NCI-H526 treated with DMSO at 0.1 percent for 48 hours (cell line): ENCODE results near the gene ATG7.
"Not testable (repeated sequence)": the region's sequence is repeated elsewhere in the genome, so short reads cannot be mapped to it uniquely, and the experiment has no call there.

Experiments
- DNase-seq: peaks from one replicate; lab custom pipeline; 2025; lab: John Stamatoyannopoulos, UW

The ATG7 gene

DNA sequence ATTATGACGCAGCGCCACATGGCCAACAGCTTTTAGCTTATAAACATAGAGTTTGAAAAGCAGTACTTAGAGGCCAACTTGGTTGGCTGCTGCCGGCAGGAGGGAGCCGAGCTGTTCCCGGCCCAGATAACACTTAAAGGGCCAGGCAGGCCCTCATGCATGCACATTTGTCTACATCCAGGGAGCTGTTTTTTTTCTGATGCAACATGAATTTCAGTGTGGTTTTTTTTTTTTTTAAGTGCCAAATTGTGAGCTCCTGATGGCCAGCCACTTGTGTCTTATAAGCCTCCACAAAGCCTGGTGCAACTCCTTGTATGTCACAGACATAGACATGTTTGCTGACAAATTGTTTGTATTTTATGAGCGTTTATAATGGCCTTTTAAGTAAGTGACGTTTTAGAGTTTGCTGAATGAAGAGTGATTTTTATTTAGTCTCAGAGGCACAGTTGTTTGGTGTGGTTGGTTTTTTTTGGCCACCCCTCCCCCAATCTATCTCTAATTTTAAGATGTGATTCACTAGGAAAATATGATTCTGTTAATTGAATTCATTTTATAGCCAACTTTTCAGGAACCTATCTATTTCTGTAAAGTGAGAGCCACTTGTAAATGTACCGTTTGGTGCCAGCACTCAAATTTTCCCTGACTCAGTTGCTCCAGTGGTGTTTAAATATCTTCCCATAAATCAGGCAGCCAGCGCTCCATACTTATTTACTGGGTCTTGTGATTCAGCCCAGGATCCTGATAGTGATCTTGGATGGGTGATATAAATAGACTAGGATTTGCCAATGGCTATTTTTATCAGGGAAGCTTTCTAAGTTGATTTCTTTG, 237.2 kb downstream of the ATG7 start:
- no peak for DNase-seq

DNA sequence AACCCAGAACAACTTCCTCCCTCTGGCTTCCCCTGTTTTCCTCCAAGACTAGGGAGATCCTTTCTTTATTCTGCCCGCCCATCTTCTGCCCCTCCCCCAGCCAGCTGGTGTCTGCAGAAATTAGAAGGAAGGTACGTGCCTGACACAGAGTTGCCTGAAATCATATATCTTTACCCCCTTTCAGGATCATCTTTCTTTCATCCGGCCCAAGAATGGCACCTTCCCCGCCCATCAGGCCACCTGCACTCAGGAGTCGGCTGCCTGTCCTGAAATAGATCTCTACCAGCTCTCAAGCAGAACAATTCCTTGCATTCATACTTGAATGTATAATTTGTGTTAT, 237.8 kb downstream of the ATG7 start:
- DNase-seq, result no peak

DNA sequence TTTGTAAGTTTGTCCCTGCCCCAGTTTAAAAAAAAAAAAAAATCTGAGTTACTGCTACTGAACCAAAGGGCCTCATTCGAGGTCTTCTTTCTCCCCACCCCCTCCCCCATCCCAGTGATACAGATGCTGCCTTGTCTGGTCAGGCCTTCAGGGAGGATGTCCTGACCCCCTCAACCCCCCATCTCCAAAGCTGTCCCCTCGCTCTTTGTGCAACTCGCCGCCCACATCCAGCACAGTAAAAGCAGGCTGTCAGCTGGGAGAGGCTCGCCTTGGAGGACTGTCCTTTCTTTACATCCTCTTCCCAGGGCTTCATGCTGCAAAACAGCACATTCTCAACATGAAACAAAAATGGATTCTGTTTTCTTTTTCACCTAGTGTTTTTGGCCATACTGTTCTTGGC, 238.2 kb downstream of the ATG7 start:
- DNase-seq, result no peak

DNA sequence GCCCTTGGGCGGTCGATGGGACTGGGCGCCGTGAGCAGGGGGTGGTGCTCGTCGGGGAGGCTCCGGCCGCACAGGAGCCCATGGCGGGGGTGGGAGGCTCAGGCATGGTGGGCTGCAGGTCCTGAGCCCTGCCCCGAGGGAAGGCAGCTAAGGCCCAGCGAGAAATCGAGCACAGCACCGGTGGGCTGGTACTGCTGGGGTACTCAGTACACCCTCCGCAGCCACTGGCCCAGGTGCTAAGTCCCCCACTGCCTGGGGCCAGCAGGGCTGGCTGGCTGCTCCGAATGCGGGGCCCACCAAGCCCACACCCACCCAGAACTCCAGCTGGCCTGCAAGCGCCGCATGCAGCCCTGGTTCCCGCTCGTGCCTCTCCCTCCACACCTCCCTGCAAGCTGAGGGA, 239.4 kb downstream of the ATG7 start:
- not testable (repeated sequence) for DNase-seq

DNA sequence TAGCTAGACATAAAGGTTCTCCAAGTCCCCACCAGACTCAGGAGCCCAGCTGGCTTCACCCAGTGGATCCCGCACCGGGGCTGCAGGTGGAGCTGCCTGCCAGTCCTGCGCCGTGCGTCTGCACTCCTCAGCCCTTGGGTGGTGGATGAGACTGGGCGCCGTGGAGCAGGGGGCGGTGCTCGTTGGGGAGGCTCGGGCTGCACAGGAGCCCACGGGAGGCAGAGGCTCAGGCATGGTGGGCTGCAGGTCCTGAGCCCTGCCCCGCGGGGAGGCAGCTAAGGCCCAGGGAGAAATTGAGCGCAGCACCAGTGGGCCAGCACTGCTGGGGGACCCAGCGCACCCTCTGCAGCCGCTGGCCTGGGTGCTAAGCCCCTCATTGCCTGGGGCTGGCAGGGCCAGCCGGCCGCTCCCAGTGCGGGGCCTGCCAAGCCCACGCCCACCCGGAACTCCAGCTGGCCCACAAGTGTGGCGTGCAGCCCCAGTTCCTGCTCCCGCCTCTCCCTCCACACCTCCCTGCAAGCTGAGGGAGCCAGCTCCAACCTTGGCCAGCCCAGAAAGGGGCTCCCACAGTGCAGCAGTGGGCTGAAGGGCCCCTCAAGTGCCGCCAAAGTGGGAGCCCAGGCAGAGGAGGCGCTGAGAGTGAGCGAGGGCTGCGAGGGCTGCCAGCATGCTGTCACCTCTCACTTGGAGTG, 241.1 kb downstream of the ATG7 start:
- not testable (repeated sequence) for DNase-seq

DNA sequence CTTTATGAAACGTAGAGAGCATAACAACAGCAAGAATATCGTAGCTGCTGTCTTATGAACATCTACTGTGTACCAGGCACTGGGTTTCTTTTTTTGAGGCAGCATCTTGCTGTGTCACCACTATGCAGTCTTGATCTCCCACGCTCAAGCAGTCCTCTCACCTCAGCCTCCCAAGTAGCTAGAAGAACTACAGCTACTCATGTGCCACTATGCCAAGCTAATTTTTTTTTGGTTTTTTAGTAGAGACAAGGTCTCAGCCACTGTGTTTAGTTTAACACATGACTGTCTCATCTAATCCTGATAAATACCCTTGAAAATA, 241.6 kb downstream of the ATG7 start:
- DNase-seq, result no peak

DNA sequence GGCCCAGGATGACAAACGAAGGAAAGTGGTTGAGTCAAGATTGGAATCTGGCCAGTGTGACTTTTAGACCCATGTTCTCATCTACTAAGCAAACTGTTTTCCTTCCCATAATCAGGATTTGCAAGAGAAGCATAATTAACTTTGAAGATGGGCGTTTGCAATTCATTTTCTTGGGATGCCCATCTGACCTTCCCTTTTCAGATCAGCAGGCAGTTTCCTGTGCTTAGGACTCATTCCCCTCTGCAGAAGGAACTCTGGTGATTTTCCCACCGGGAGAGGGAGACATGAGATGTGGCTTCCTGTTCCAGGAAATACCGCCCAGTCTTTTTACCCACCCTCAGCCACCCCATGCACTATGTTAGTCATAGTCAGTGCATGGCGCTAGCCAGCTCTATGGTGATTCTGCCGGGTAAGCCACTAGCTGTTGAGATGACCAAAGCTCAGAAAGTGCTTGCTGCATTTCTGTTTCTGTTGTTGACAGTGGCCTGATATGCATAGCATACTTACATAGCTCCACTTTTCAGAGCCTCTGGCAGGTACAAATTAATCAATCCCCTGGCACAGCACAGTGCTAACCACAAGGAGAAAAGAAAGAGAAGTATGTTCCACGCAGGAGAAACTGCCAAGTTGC, 242.1 kb downstream of the ATG7 start:
- DNase-seq, result no peak

DNA sequence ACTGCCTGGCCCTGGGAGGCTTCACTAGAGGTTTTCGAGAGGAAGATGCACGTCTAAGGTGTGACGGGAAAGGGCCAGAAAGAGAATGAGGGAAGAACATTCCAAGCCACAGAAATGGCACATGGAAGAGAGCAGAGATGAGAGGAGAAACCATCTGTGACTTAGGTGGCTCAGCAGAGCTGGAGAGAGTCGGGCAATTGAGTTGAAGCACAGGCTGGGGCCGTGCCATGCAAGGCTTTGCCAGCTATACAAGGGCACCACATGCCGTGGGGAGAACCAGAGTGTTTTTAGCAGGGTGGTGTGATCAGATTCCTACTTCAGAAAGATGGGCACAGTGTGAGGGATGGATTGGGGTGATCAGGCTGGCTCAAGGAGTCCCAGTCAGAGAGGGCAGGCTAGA, 245.4 kb downstream of the ATG7 start:
- no peak for DNase-seq

DNA sequence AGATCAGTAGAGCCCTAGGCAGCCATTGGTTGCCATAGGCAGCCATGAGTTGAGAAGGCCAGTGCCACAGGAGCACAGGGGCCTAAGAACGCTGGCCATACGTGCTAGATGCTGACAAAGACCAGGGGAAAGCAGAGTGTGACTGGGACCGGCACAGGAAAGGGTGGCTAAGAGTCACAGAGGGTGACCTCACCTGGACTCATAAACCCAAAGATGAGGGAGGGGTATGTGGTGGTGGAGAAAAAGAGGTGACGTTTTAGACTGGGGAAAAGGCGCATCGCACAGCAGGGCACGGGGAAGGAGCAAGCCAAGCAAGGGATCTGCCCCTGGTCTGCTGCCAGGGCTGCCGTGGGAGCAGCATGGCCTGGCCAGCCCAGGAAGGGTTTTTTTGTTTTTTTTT, 249.0 kb downstream of the ATG7 start:
- DNase-seq, result no peak

DNA sequence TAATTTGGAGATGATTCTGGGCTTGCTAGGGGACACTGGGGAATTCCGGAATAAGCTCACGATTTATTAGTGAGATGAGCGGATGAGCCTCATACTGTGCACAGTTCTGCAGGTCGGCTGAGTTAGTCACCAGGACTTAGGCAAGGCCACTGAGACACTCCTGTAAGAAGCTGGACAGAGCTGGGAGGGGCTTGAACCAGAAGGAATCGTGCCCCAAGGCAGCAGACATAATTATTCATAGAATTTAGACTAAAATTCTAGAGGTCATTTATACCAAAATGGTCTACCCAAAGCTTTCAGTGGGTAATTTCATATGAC, 250.2 kb downstream of the ATG7 start:
- DNase-seq, result no peak

DNA sequence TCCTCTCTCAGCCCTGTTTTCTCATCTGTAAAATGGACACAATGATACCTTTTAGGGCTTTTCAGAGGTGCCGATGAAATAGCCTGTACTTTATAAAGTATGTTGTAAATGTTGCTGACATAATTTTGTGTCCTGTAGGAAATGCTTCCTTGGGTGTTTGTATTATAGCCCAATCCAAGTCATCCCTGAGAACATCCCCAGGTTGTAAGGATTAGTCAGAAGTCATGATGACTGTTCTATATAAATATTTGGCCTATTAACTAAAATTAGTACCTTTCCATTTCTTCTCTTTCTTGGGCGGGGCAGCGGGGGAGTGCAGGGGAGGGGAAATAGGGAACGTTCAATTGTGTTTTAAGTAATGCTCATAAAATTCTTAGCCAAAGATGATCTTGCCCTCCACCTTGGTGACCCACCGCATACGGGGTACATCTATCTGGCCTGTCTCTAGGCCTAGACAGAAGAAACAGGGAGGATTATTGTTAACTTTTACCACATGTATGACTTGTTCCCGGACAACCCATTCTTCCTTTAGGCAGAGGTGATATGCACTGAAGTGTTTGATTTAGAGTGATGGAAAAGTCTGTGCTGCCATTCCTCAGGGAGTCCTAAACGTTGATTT, 250.9 kb downstream of the ATG7 start:
- DNase-seq, result no peak

DNA sequence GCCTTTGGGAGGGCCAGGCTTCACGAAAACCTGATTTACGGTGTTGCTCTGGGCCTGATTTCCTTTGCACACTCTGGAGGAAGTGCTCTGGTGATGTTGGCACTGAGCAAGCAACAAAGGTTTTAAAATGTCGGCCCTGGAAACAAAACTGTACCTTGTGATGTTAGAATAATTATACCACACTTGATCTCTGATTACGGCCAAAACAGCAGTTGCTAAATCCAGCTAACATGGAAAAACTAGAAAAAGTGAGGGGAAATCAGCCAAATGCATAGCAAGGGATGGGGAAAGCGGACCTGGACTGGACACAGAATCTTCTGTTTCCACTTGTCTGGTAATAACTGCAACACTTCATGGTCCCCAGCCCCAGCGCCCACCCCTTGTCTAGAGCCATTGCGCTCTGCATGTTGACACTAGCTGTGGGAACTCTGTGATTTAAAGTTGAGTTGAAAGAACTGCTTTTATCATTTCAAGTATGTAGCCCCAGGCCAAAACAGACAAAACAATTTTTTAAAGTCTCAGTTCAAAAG, 251.4 kb downstream of the ATG7 start:
- DNase-seq, result no peak

DNA sequence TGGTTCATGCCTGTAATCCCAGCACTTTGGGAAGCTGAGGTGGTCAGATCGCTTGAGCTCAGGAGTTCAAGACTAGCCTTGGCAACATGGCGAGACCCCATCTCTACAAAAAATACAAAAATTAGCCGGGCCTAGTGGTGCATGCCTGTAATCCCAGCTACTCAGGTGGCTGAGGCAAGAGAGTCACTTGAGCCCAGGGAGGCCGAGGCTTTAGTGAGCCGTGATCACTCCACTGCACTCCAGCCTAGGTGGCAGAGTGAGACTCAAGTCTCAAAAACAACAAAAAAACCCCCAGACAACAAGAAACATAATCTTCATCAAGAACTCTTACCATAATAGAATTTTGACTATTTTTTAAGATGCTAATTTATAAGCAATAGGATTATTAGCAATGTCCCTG, 253.9 kb downstream of the ATG7 start:
- not testable (repeated sequence) for DNase-seq

DNA sequence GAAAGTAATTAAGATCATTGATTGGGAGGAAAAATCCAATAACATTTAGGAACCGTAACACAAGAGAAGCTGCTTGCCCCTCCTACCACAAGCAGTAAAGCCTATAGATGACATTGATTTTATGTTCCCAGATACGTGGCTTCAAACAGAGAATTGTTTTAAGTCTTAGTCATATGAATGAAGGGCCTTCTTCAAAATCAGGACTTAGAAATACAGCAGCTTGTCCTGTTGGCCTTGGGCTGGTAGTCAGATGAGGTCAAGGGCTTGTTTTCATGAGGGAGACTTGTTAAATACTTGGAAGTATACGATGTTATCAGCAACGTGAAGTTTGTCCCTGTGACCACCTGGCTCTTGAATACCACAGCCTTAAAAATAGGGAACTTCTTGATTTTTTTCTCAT, 257.1 kb downstream of the ATG7 start:
- DNase-seq, result no peak

DNA sequence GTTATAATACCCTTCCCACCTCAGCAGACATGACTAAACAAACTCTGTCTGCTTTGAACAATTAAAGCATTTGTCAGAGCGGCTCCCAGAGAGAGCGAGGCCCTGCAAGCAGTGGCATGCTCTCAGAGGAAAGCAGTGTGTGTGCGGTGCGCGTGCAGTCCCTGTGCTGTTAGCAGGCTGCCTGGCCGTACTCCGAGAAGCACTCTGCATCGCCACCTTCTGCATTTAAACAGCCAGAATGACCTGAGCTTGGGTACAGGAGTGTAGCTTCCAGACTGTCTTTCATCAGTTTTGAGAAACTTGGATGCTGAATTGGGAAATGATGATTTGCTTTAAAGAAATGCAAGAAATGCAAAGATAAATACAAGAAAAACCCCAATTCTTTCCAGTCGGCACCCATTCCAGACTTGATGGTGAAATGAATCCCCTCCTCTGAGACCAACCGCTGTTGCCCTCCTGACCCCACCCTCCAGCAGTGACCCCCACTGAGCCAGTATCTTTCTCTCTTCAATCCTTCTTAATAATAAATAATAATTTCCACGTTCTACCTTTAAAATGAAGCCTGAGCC, 258.0 kb downstream of the ATG7 start:
- no peak for DNase-seq

DNA sequence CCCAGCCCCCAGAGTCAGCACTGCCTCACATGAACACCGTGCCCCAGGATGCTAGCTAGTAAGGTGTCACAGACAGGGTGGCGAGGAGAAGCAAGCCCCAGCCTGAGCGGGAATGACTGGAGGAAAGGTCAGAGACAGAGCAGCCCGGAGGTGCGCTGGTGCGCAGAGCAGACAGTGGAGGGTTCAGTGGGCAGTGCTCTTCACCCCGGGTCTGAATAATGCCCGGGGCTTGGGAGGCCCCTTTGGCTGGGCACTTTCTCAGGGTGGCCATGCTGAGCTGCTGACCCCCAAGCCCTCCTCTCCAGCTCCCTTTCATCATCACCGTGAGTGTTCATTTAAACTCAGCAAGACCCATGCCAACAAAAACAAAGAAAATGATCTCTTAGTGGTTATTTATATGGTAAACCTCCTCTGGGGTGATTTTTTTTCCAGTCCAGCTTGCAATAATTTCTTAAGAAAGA, 260.8 kb downstream of the ATG7 start:
- DNase-seq, result no peak

DNA sequence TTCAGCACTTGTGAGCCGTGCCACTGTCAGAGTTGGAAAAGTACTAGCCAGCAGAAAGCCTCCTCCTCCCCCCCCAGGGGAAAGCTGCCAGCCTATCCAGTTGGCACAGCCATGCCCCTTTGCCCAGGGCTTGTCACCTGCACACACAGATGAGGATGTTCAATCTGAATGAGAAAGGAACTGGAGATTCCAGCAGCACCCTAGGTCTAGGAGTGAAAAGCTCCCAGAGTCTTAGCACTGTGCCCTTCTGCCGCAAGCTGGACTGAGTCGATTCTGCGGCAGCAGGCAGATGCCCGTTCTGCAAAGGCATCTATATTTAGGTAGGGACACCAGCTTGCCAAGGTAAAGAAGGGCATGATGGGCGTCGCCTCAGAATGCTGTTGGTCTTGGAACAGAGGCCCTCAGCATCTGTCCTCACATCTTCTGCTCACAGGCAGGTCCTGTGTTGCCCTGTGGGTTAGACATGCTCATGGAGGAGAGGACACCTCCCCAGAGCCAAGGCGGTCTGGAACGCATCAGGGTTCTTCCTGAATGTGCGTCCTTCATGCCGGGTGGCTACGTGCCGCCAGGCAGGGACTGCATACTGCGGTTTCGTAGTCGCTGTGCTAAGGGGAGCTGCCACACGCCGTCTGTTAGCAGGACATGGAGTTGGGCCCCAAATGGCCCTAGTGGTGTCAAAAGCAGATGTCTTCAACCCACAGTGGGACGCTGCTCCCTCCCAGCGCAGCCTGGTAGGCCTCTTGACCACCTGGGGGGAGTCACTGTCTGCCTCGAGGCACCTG, 262.0 kb downstream of the ATG7 start:
- no peak for DNase-seq

DNA sequence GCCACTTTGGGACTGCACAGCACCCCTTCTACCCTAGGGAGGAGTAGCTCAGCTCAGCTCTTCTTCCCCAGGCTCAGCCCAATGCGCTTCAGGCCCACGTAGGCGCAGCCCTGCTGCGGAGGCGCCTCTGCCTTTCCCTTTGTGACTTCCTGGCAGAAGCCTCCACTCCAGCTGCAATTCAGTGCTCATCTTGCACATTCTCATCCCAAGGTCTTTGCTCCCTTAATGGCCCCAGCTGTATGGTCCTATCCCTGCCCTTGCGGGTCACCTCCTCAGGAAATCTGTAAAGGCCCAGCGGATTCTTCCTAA, 262.6 kb downstream of the ATG7 start:
- DNase-seq, result no peak

DNA sequence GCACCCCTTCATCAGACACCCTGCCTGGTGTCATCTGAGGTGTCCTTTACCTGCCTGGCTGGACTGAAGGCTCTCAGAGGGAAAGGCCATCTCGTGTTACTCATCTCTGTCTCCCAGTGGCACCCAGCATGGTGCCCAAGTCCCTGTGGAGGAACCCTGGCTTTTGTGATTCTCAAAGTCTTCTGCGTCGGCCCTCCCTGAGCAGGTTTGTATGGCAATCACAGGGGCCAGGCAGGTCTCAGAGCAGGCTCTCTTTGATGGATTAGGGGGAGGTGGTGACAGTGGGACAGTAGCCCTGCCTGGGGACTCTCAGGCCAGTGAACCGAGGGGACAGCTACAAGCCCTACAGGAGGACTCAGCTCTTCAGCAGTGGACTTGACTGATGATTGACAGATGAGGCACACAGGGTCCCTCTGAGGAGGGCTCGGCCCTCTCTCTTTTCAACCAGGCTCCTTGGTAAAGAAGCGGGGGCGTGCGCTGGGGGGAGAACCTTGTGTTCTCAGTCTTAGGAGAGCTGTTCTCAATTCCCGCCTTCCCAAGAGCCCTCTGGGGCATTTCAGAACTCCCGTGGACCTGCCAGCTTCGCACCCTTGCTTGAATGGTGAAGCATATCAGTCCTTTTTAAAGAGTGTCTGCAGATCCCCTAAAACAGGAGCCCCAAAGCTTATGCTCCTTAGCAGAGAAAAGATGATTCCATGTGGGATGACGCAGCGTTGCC, 263.2 kb downstream of the ATG7 start:
- DNase-seq, result no peak

DNA sequence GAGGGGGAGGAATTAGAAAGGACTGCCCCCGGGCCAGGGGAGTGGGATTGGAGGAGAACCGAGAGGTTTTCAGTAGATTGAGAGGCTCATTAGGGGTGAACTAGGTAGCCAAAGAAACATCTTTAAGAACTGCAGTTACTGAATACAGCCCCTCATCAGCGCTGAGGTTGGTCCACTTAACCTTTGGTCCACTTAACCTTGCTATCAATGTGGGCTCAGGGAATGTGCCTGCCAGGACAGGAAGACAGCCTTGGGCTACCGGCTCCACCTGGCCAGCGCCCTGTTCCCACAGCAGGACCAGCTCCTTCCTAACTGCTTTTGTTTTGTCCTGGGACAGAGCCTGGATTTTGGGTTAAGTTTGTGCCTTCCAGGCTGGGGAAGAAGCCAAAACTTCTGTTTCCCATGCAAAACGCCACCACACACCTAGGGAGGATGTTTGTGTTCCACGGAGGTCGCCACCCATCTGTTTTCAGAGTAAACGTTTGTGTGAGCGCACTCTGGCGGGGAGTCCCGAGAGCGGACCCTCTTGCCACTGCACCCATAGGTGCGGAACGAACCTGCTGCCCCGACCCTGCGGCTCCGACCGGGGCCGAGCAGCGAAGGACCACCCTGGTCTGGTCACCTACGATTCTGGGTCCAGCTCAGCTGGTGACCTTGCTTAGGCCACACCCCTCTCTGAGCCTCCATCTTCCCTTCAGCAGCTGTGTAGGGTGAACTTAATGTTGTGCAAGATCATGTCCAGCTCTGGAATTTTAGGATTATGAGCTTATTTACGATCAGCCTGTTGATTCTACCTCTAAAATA, 264.1 kb downstream of the ATG7 start:
- no peak for DNase-seq
